Keratinocyte (primary cell): Measurements from ENCODE around the gene PPP2R5E. TPM values are rescaled to one million over a fixed set of nuclear protein-coding genes. Genes with fewer than 3 reads are reported as not detected.

Experiments
- DNase-seq: peaks from one replicate; pipeline ENCODE4 v3.0.0-alpha.2; 2011; ENCODE audit warnings: low read depth, missing footprints, low spot score
- FAIRE-seq: peaks from 2 replicates; lab custom pipeline; 2011; peaks lifted over from hg19 to GRCh38; lab: Jason Lieb, UNC
- H2AFZ ChIP-seq: 2 replicates; pipeline ENCODE4 v1.6.0; 2012; ENCODE audit warnings: low read length, control low read depth, inconsistent platforms; ENCODE audit not compliant: control insufficient read depth
- H3K27ac ChIP-seq: 2 replicates; pipeline ENCODE4 v1.5.1; 2011; ENCODE audit warnings: low read length; ENCODE audit not compliant: control insufficient read depth, insufficient read depth
- H3K27me3 ChIP-seq: 3 replicates; pipeline ENCODE4 v1.6.0; 2011; ENCODE audit warnings: low read length; ENCODE audit not compliant: control insufficient read depth, insufficient read depth; ENCODE audit errors: extremely low read depth
- H3K36me3 ChIP-seq, 2 experiments: 2 replicates in 1 of 2; 3 replicates in 1 of 2; pipeline ENCODE4 v1.5.1; 2011; ENCODE audit warnings: low read length in 2 of 2, mild to moderate bottlenecking in 1 of 2; ENCODE audit not compliant: control insufficient read depth in 2 of 2, insufficient read depth in 2 of 2; ENCODE audit errors: extremely low read depth in 1 of 2
- H3K4me1 ChIP-seq: 3 replicates; pipeline ENCODE4 v1.5.1; 2011; ENCODE audit warnings: low read length; ENCODE audit not compliant: control insufficient read depth, insufficient read depth; ENCODE audit errors: extremely low read depth
- H3K4me2 ChIP-seq: 3 replicates; pipeline ENCODE4 v1.6.0; 2011; ENCODE audit warnings: low read depth, low read length; ENCODE audit not compliant: control insufficient read depth, insufficient read depth; ENCODE audit errors: extremely low read depth
- H3K4me3 ChIP-seq, 3 experiments: fragments of 200-600 bp in 1 of 3; sonication (generic) in 1 of 3; 2 replicates in 2 of 3; 3 replicates in 1 of 3; pipeline ENCODE4 v1.5.1; 2011 to 2016; ENCODE audit warnings: low read length in 3 of 3, mild to moderate bottlenecking in 3 of 3, control low read depth in 2 of 3, inconsistent platforms in 1 of 3, low read depth in 1 of 3, mixed read lengths in 1 of 3, mixed run types in 1 of 3, moderate library complexity in 1 of 3; ENCODE audit not compliant: control insufficient read depth in 2 of 3, insufficient read depth in 2 of 3; ENCODE audit errors: extremely low read depth in 1 of 3
- H3K79me2 ChIP-seq: 2 replicates; pipeline ENCODE4 v1.6.0; 2012; ENCODE audit warnings: low read length; ENCODE audit not compliant: control insufficient read depth, insufficient read depth
- H3K9ac ChIP-seq: 3 replicates; pipeline ENCODE4 v1.6.0; 2011; ENCODE audit warnings: low read length; ENCODE audit not compliant: control insufficient read depth, insufficient read depth; ENCODE audit errors: extremely low read depth
- H3K9me1 ChIP-seq: 3 replicates; pipeline ENCODE4 v1.6.0; 2011; ENCODE audit warnings: low read length; ENCODE audit not compliant: control insufficient read depth, insufficient read depth; ENCODE audit errors: extremely low read depth
- H3K9me3 ChIP-seq: 2 replicates; pipeline ENCODE4 v1.5.1; 2012; ENCODE audit warnings: low read depth, low read length; ENCODE audit not compliant: control insufficient read depth
- H4K20me1 ChIP-seq: 3 replicates; pipeline ENCODE4 v1.6.0; 2011; ENCODE audit warnings: low read length; ENCODE audit not compliant: control insufficient read depth, insufficient read depth; ENCODE audit errors: extremely low read depth
- CTCF ChIP-seq, 3 experiments: IDR thresholded peaks in 1 of 3; conservative IDR thresholded peaks in 1 of 3; optimal IDR thresholded peaks in 1 of 3; 2 replicates in 2 of 3; 3 replicates in 1 of 3; pipeline versions ENCODE3 to v1.5.1; 2011; ENCODE audit warnings: low read length in 3 of 3, mild to moderate bottlenecking in 3 of 3, moderate library complexity in 2 of 3, control low read depth in 1 of 3, inconsistent platforms in 1 of 3; ENCODE audit not compliant: insufficient read depth in 2 of 3; ENCODE audit errors: extremely low read depth in 1 of 3
- EZH2 ChIP-seq: IDR thresholded peaks from one replicate; pipeline ENCODE4 v1.6.1; 2012; ENCODE audit warnings: inconsistent platforms, mild to moderate bottlenecking, low read length, moderate library complexity
- dilution Hi-C: fragments of 300-500 bp; cut with MboI; formaldehyde crosslinking; loops from one replicate; pipeline ENCODE4 v1.7.0; 2020; ENCODE audit warnings: low sequenced_read_pairs; ENCODE audit not compliant: extremely low pct_ligation_motif_present
- polyA plus RNA-seq, 5 experiments: library from polyadenylated mRNA; depleted of rRNA in 3 of 5; stranded (reverse) in 3 of 5; stranded (forward) in 1 of 5; unstranded in 1 of 5; fragments of >200 nt; gene quantifications; 1 replicate in 1 of 5; 2 replicates in 3 of 5; 3 replicates in 1 of 5; pipeline versions ENCODE4 v1.2.1 to v1.2.3, GENCODE V29; 2011 to 2012; ENCODE audit warnings: missing spikeins in 2 of 5, low read depth in 1 of 5, low replicate concordance in 1 of 5

Gene PPP2R5E
- polyA plus RNA-seq, 1 donor (not counting 4 experiments of a cell fraction or from before 2014, with no cell fraction given) = 22.7 TPM

DNA sequence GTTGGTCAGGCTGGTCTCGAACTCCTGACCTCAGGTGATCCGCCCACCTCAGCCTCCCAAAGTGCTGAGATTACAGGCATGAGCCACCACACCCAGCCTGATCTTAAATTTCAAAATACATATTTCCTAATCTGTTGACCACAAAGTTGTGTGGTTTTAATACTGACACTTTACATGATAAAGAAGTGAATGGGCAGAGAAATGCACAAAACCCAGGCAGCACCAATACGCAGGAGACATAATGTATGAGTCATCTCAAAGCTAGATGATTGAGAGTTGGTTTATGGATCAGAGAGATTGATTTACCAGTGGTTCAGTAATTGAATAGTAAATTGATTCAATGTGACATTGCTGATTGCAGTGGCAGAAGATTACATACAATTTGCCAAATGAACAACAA is 19.2 kb upstream of the PPP2R5E start:
- no peak overlapping the region for H3K9ac ChIP-seq
- H3K27ac ChIP-seq = no peak overlapping the region
- FAIRE-seq = no peak
- no peak overlapping the region for H2AFZ ChIP-seq
- H3K9me1 ChIP-seq = no peaks in the 10 kb centered on the region
- TF ChIP-seq CTCF (optimal IDR thresholded peaks at IDR 0.05 in 1 of 3, IDR thresholded peaks at IDR 0.05 in 1 of 3, conservative IDR thresholded peaks at IDR 0.05 in 1 of 3; ENCODE audit: extremely low read depth in 1 of 3, insufficient read depth in 2 of 3, low read length in 3 of 3) (no peak), EZH2 (no peak)
- no peaks in the 10 kb centered on the region for H3K27me3 ChIP-seq
- dilution Hi-C loops = no loop called here
- H3K79me2 ChIP-seq = no peaks in the 10 kb centered on the region
- no peak overlapping the region for H3K4me2 ChIP-seq
- peaks cover 11% of the 10 kb centered on the region for H3K4me1 ChIP-seq
- no peaks in the 10 kb centered on the region for H4K20me1 ChIP-seq
- no peak for DNase-seq
- H3K4me3 ChIP-seq = no peak overlapping the region
- H3K9me3 ChIP-seq = no peaks in the 10 kb centered on the region
- H3K36me3 ChIP-seq = no peaks in the 10 kb centered on the region

- no peaks in the 10 kb centered on the region for H3K79me2 ChIP-seq
- no peak for TF ChIP-seq CTCF (optimal IDR thresholded peaks at IDR 0.05 in 1 of 3, IDR thresholded peaks at IDR 0.05 in 1 of 3, conservative IDR thresholded peaks at IDR 0.05 in 1 of 3; ENCODE audit: extremely low read depth in 1 of 3, insufficient read depth in 2 of 3, low read length in 3 of 3)
- no peak for TF ChIP-seq EZH2
- no peaks in the 10 kb centered on the region for H3K27me3 ChIP-seq
- DNase-seq = no peak
- no peak overlapping the region for H3K27ac ChIP-seq
- dilution Hi-C loops = no loop called here
- H3K4me1 ChIP-seq = no peaks in the 10 kb centered on the region
- H3K4me2 ChIP-seq = no peak overlapping the region
- H3K36me3 ChIP-seq = no peaks in the 10 kb centered on the region
- no peak overlapping the region for H2AFZ ChIP-seq
- no peaks in the 10 kb centered on the region for H3K9me3 ChIP-seq
- H3K9me1 ChIP-seq = no peaks in the 10 kb centered on the region
- H3K4me3 ChIP-seq = no peak overlapping the region
- no peak overlapping the region for H3K9ac ChIP-seq
- no peaks in the 10 kb centered on the region for H4K20me1 ChIP-seq
- FAIRE-seq = no peak
These were observed 12.4 kb upstream of the PPP2R5E start for GRCh38 chr14:63555572-63555971.
